A172 (cell line): ENCODE measurements around the gene CPB1. TPM values are rescaled to one million over a fixed set of nuclear protein-coding genes. Genes with fewer than 3 reads are reported as not detected.

ENCODE experiments used
- DNase-seq: peaks from one replicate; pipeline ENCODE4 v3.0.0-alpha.2; 2015; ENCODE audit warnings: low spot score
- total RNA-seq: library from RNA; depleted of rRNA; stranded (reverse); fragments of >200 nt; shearing (Covaris generic); gene quantifications from 2 replicates; pipeline ENCODE4 v1.2.3, GENCODE V29; 2014

The CPB1 gene
- total RNA-seq, 1 experiment from 2014 or later = not detected

DNA sequence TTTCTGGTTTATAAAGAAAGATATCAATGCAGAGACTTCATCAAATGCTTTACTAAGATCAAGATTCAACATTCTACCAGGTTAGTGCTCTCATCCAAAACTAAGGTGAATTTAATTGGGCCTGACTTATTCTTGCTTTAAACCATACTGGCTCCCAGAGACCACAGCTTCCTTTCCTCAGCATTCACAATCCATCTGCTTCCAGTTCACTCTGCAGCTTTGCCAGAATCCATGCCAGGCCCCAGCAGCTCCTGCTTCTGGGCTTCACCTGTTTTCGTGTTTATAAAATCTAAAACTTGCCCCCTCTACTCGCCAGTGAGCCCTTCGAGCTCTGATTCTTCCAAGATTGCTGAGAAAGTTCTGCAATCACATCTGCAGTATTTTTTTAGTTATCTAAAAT is 2.3 kb downstream of the CPB1 start:
- no peak for DNase-seq

DNA sequence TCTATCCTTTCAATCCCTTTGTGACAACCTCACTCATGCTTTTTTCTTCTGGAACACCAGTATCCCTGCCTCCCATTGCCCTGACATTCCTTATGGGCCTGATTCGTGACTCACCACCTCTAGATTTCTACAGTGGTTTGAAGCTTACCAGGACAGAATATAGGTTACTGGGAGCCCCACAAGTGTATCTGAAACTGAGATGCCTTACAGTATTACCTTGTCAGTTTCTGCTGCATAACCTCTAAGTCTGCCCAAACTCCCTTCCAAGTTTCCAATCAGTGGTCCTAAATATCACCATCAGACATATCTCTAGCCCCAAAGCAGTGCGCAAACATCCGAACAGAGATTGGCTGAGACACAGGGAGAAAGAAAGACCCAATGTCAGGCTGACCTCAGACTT is 5.6 kb downstream of the CPB1 start:
- DNase-seq = no peak

DNA sequence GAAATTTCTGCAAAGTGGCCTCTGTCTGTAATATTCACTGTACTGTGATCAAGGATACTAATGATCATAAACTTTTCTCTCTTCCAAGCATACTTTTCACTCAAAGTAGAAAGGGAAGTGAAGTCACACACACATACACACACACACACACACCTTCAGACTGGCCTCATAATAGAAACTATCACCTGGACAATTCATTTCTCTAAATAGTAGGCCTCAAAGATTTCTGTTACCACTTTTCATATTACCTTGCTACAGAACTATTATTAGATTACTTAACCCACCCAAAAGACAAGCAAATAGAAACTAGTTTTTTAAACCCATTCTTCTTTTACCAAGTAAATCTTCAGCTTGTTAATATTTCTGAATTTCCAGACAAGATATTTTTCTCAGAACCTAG is 12.2 kb downstream of the CPB1 start:
- DNase-seq = no peak

DNA sequence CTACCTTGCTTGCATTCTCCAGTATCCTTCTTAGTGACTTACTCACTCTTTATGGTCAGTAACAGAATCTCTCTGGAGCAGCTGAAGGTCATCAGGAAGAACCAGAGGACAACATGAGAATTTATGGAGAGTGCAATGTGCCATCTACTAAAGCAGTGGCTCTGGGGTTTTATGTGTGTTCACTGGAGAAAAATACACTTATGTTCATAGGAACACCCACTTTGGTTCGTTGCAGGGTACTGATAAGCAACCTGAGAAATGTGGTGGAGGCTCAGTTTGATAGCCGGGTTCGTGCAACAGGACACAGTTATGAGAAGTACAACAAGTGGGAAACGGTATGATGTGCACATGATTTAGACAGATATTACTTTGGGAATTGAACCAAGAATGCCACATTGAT is 12.8 kb downstream of the CPB1 start:
- no peak for DNase-seq

DNA sequence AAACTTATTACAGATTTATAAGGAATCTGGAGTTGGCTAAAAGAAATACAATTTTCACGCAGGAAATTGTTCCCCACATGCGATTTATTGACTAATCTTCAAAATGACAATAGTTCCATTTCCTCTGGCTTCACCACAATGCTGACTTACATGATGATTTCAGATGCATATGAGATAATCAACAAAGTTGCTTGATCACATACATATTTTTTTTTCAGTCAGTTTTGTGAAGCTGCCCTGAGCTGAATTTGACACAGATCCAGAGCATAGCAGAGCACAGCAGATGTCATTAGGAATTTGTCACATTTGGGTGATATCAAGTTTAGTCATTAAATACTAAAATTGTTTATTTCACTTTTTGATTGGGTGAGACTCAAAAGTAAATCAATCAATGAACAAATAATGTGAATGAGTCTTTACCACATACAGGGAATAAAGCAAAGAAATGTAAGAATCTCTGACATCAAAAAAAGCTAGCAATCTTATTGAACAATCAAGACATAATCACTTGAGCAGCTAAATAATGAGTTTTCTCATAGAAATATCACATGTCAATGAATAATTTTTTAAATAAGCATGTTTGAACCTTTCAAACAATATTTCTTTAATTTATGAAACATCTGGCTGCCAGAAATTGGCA is 18.3 kb downstream of the CPB1 start:
- no peak for DNase-seq

DNA sequence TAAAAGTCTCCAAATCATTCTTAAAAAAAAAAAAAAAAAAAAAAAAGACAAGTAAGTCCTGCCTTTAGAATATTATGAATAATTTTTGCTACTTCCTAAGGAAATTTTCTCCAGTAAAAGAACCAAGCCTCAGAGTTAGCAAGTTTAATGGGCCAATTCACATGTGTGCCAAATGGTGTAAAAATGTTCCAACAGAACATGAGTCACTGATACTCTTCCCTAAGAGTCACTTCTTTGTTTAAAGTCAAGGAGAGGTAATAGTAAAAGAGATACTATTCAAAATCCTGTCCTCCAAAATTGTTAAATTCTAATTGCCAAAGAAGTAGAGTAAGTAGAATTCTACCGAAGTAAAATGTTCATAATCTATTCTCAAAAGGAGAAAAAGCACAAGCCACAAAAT is 19.7 kb downstream of the CPB1 start:
- DNase-seq = no peak

DNA sequence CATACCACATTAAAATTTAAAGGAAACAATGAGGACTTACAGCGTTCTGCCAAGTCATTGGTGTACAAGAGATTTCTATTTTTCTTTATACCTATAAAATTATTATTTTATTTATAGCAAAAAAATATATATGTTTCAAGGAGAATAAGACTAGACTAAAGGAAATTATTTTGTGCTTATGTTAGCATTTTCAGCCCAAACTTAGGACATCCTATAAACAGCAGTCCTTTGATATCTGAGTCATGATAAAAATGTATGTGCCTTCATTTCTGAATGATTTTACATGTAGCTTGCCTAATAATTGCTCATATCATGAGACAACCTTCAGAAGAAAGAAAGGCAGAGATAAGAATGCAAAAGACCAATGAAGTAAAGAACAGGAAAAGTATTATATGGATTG is 20.8 kb downstream of the CPB1 start:
- no peak for DNase-seq

DNA sequence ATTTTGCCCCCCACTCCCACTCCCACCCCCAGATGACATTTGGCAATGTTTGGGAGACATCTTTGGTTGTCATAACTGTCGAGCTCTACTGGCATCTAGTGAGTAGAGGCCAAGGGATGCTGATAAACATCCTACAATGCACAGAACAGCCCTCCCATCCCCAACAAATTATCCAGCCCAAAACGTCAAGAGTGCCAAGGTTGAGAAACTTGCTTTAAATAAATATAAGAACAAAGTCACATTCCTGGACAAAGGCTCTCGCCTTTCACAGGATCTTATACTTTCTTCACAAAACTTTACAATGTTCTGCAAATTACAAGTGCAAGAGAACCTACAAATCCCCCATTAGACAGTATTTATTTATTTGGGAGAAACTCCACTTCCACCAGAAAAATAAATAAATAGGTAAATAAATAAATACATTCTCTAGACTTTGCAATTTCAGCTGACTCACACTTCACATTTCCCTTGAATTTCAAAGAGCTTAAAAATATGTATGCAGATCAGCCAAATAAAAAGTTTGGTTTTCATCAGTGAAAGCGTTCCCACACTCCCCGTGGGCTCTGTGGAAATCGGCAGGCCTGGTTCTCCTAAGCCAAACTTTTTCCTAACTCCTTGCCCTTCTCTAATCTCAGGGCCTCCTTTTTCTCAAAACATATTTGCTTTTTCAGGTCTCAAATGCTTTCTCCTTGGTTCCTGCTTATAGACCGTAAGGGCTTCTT is 24.8 kb downstream of the CPB1 start:
- no peak for DNase-seq

DNA sequence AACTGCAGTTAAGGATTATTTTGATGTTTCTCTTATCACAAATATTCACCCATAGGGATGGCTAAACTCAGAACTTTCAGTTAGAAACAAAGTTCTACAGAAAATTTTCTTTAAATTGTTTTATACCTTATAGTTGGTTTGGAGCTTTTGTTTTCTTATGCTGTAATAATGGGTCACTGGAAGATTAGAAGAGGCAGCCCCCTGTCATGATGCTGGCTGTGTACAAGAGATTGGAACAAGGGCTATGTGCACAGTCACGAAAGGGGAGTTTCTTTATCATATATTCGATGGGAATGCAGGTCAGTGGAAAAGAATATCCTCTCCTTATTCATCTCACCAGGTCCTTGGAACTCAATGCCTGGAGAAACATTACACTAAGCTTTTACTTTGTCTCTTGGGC is 25.5 kb downstream of the CPB1 start:
- no peak for DNase-seq

DNA sequence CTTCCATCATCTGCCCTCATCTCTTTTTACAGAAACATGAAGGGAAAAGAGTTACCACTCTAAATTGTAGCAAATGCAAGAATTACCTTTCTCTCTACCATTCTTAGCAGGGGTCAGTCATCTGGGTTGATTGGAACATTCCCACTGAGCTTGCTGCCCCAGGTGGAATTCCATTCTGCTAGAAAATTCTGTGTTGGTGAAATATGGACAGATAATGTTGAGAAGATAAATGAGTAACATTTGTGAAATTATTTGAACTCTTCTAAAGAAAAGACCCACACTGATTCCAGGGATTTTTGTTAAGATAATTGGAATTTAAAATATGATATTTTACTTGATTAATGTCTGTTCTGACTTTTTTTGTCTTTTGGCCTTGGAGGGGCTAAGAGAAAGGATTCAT is 26.4 kb downstream of the CPB1 start:
- no peak for DNase-seq

DNA sequence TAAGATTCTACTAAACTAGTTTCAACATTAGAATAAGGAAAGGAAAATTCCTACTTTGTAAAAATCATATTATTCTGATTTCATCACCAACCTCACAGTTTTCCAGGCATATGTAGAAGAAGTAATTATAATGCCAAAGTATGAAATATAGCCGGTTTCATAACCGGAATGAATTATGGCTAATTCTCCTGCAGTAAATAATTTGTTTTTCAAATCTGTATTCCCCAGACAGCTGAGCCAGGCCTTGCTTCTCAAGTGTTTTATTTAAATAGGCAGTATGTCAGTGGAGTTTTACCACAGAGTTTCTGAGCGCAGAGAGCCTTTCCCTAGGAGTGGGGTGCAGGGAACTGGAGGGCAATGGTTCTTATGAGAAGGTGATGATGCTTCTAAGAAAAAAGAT is 28.8 kb downstream of the CPB1 start:
- no peak for DNase-seq

DNA sequence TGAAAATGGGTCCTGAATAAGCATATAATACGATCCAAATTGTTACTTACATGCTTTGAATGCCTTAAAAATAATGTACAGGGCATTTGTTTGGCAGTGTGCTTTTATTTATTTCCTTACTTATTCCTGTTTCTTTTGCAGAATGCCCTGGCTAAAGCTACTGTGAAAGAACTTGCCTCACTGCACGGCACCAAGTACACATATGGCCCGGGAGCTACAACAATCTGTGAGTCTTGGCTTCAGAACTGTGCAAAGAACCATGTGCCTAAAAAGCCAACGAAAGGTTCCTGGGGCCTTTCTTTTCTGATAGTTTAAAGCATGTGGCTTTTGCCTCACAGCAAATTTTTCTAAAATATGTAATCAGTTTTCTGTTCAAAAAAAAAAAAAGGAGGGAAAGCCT is 29.7 kb downstream of the CPB1 start:
- no peak for DNase-seq

DNA sequence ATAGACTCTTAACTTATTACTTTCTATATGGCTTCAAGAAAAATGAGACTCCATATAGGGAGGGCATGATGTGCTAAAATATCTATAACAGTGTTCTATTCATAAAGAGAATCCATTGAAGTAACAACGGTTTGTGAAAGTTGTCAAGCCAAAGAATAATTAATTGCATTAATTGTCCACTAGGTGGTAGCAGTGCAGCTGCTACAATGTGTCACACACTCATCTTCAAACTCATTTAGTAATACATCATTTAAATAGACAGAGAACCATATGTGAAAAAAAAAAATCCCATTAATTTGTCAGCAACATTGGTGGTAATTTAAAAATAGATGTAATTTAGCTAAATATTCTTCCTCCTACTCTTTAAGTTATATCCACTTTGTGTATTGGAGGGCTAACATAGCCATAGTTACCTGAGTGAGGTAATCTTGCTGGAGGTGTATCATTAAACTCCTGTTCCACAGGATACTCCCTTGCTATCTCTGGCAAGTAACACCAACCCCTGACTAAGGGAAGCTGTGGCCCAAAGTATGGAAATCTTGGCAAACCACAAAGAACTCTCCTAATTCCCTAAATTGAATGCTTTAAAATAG is 33.8 kb downstream of the CPB1 start:
- peak; percentile 63 for DNase-seq

DNA sequence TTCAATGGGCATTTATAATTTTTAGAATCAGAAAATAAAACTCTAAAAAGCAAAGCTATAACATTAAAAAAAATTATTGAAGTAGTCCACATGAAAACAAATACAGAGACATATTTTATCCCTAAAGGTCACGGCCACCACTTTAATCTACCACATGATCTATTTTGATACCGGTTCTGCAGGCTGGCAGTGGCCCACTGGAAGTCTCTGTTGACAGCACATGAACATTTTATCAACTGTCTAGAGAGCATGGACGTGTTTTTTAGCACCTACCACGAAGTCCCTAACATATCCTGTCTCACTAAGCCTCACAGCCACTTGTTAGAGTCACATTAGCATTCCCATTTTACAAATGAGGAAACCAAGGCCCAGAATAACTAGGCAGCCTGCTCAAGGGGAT is 35.7 kb downstream of the CPB1 start:
- DNase-seq = no peak

DNA sequence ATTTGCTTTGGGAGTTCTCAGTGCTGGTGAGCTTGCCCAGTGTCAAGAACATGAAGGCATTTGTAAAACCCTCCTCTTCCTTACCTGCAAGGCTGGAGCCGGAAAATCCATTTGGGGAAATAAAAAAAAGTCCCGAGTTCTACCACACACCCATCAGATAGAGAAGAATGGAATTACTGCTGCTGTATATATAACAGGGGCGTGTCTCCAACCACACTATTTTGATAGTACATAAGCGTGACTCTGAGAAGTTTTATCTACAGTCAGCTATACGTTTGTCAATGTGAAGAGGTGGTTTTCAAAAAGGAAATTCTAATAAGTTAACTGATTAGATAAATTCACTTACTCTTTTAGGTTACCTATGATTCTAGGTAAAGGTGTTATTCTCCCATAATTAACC is 36.2 kb downstream of the CPB1 start:
- DNase-seq = no peak

DNA sequence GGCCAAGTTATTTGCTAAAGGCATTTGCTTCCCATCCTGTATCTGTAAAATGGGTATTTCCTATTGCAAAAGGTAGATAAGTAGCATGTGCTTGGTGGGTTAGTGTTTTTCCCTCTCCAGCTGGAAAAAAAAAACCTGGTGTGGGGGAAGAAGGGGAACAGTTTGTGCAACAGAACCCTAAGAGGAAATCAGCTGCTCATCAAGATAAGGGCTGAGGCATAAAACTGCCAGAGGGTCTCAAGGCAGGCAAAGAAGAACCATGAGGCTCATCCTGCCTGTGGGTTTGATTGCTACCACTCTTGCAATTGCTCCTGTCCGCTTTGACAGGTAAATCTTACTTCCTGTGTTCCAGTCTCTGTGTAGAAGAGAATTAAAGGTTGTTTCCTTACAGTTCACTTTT is 37.4 kb downstream of the CPB1 start, which contains the start of gene CPA3:
Gene CPA3, plus strand, starts transcription at position 248 of the 400 bp plus-strand sequence. Its CDS starts 12 bp downstream, at position 260.
- no peak for DNase-seq

DNA sequence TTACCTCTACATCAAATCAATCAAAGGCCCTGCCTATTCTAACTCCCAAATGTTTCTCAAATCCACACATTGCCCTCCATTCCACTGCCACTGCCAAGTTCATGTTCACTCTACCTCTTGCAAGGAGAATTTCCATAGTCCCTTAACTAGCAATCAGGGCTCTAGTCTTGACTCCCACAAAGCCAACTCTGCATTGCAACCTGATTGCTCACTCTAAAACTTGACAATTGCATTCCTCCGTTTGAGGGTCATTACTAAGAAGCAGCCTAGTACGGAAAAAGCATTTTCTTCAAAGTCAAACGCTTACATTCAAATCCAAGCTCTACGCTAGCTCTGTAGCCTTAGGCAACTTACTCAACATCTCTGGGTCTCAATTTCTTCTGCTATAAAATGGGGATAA is 38.6 kb downstream of the CPB1 start:
- DNase-seq = peak; percentile 59

DNA sequence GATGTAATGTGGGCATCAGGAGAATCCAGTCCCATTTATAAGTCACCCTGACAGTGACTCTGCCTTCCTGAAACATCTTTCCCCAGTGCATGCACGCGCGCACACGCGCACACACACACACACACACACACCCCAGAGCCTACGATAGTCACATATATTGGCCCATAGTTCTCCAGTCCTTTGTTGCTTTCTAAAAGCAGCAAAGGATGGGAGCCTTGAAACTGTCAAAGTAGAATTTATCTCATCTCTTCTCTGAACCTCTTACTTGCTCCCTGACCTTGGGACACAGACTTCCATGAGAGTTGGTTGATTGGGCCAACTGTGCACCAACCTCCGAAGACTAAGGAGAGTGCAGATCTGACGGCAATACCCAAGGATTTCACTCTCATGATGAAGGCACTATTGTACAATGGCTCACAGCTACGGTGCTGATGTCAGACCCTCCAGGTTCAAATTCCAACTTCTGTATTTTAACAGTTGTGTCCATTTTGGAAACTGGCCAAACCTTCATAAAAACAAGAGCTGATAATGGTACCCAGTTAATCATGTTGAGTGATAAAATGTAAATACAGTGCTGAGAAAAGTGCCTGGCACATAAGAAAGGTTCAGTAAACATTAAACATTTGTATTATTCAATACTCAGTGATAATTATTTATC is 45.8 kb downstream of the CPB1 start:
- no peak for DNase-seq

DNA sequence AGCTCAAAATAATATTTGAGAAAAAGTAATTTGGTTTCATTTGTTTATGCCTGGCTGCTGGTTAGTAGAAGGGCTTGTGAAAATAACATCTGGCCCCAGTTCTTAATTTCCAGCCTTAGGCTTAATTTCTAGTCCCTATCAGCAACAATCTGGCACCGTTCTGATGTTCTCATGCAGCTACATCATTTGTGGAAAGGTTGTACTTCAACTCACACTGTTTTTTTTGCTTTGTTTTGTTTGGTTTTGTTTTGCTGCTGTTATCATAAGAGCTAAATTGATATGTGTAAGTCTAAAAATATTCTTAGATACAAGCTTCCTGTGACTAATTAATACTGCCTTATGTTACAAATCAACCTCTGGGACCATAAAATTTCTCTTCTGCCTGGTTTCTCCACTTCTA is 46.4 kb downstream of the CPB1 start:
- no peak for DNase-seq

DNA sequence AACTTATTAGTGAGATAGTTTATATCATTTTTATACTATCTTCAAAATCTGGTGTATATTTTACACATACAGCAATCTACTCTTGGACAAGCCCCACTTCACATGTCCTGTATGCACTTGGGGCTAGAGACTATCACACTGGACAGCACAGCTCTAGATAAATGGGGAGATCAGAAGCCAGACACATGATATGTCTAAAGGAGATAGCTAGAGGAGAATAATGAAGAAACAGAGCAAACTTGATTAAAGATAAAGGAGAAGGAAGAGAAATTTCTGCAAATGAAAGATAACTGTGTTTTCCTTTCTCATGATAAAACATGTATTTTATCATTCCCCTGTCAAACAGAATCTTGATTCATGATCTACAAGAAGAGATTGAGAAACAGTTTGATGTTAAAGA is 50.5 kb downstream of the CPB1 start:
- no peak for DNase-seq

DNA sequence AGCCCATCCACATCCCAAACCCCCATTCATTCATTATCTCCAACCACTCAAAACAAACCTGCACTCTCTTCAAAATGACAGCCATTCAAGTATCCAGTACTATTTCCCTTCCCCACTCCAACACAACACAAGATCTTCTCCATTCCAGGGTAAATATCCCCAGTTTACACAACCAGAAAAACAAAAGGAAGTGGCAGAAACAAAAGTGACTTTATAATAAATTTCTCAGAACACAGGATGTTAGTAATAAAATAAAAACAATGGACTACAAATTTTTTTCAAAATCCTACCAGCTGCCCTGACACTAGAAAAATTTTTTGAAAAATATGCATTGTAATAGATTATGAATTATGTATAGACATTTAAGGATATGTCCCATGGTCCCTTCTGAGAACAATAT is 51.6 kb downstream of the CPB1 start:
- no peak for DNase-seq

DNA sequence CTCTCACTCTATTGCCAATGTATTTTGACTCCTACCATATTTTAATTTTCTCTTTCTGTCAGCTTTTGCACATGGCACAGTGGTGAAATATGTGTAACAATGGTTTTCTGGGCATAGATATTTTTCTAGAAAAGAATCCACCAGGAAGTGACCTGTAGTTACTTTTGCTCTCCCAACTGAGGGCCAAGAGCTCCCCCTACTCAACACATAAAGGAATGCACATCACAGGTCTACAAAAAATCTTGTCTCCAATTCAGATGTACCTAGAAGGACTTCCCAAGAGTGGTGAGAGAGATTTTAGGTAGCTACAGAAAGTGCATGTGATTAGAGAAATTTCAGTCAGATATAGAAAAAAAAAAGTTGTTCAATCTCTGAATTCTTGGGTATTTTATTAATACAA is 53.1 kb downstream of the CPB1 start:
- no peak for DNase-seq

DNA sequence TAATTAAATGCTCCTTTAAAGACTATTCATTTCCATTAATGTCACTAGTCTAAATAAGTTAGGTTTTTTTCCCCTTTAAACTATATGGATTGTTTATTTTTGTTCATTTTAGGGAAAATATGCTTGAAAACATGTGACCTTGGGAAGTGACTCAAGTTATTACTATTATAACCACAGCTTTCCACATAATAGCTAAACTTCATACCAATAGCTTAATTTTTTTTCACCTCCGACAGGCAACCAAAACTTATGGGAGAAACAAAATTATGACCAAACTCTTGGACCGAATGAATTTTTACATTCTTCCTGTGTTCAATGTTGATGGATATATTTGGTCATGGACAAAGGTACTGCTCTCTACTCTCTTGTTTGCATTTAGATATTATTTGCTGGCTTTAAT is 53.7 kb downstream of the CPB1 start:
- no peak for DNase-seq
